Measurements from ENCODE around the gene IPO13. TPM values are rescaled to one million over a fixed set of nuclear protein-coding genes. Genes with fewer than 3 reads are reported as not detected.

Gene IPO13
- total RNA-seq, 1 donor from 2014 or later: 34.6 TPM

DNA sequence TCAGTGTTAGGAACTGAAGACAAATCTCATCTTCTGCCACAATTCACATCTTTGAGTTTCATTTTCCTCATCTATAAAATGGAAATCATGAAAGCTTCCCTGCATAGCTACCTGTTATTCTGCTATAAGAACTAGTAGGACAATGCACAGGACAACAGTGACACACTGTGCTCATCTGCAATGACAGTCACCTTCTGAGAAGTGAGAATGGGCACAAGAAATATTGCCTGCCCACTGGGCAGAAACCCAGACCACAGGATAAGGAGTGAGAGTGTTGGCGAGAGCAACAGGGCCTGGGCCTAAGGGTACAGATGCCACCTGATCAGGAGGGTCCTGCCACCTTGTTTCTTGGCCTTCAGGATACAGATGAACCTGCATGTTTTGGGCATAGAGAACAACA lies 36.4 kb upstream of the IPO13 start:
- Histone ChIP-seq H3K27me3 (no peaks in the 10 kb centered on the region), H3K27ac (no peak overlapping the region), H3K9me3 (no peaks in the 10 kb centered on the region), H3K4me1 (peaks cover 35% of the 10 kb centered on the region), H3K4me3 (no peak overlapping the region), H3K36me3 (no peaks in the 10 kb centered on the region)
- intact Hi-C loops (cut with DNase I): no loop called here
- TF ChIP-seq POLR2AphosphoS5 (IDR thresholded peaks at IDR 0.05; ENCODE audit: insufficient read depth in 1 of 2, low read depth in 1 of 2): no peak
- no peak for TF ChIP-seq CTCF (IDR thresholded peaks at IDR 0.05)
- TF ChIP-seq POLR2A (IDR thresholded peaks at IDR 0.05): no peak
- DNase-seq (ENCODE audit: extremely low spot score in 2 of 2): no peak

DNA sequence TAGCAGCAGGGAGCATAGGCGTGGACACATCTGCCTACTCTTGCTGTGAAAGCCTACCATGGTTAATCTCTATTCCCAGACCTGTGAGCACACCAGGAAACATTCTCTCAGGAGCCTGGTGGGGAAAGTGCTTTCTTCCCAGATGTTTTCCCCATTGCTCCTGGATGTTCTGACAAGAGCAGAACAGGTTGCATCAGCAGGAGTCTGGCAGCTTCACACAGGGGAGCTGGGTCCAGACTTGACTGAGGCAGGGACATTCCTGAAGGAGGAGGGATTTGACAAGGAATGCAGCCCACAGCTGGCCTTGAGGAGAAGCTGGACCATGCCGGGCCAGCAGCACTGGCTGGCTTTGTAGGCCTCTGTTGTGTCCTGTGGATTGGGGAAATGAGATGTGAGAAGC lies 34.1 kb upstream of the IPO13 start:
- no peaks in the 10 kb centered on the region for H3K36me3 ChIP-seq
- no peak overlapping the region for H3K27ac ChIP-seq
- DNase-seq (ENCODE audit: extremely low spot score in 2 of 2): no peak
- H3K9me3 ChIP-seq: no peaks in the 10 kb centered on the region
- TF ChIP-seq POLR2AphosphoS5 (IDR thresholded peaks at IDR 0.05; ENCODE audit: insufficient read depth in 1 of 2, low read depth in 1 of 2) (peak in 1 of 2 donors; percentile 30), POLR2A (IDR thresholded peaks at IDR 0.05) (no peak)
- H3K4me1 ChIP-seq: peaks cover 35% of the 10 kb centered on the region
- H3K4me3 ChIP-seq: no peak overlapping the region
- no peaks in the 10 kb centered on the region for H3K27me3 ChIP-seq
- intact Hi-C loops (cut with DNase I): no loop called here

DNA sequence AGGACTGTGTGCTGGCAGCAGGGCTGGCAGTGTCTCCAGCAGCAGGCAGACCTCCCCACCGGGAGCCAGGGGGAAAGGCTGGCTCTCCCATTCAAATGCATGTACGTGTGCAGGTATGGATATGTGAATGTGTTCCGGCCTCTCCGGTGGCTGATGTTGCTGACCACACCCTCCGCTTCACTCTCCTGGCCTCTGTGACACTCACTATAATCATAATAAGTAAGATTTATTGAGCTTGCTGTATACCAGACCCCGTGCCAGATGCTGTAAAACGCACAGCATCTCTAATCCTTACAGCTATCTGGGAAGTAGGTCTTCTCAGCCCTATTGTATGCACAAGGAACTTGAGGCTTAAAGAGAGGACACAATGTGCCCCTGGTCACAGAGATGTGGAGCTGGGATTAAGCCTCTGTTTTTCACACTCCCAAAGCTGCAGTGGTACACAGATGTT lies 33.7 kb upstream of the IPO13 start:
- Histone ChIP-seq H3K27me3 (no peaks in the 10 kb centered on the region), H3K27ac (no peak overlapping the region), H3K4me3 (no peak overlapping the region), H3K4me1 (peaks cover 35% of the 10 kb centered on the region), H3K36me3 (no peaks in the 10 kb centered on the region), H3K9me3 (no peaks in the 10 kb centered on the region)
- no peak for DNase-seq (ENCODE audit: extremely low spot score in 2 of 2)
- TF ChIP-seq POLR2AphosphoS5 (IDR thresholded peaks at IDR 0.05; ENCODE audit: insufficient read depth in 1 of 2, low read depth in 1 of 2) (peak in 1 of 2 donors; percentile 9), CTCF (IDR thresholded peaks at IDR 0.05) (no peak), POLR2A (IDR thresholded peaks at IDR 0.05) (no peak)
- intact Hi-C loops (cut with DNase I): no loop called here

- Histone ChIP-seq H3K27ac (peak overlapping the region; percentile 34), H3K4me1 (peaks cover 35% of the 10 kb centered on the region), H3K36me3 (no peaks in the 10 kb centered on the region), H3K4me3 (no peak overlapping the region), H3K27me3 (no peaks in the 10 kb centered on the region), H3K9me3 (no peaks in the 10 kb centered on the region)
- no peak for DNase-seq (ENCODE audit: extremely low spot score in 2 of 2)
- intact Hi-C loops (cut with DNase I): no loop called here
- no peak for TF ChIP-seq CTCF (IDR thresholded peaks at IDR 0.05)
- no peak for TF ChIP-seq POLR2A (IDR thresholded peaks at IDR 0.05)
- no peak for TF ChIP-seq POLR2AphosphoS5 (IDR thresholded peaks at IDR 0.05; ENCODE audit: insufficient read depth in 1 of 2, low read depth in 1 of 2)
Observed at GRCh38 chr1:43913666-43914360, 32.9 kb upstream of the IPO13 start.

- intact Hi-C loops (cut with DNase I): no loop called here
- no peaks in the 10 kb centered on the region for H3K27me3 ChIP-seq
- DNase-seq (ENCODE audit: extremely low spot score in 2 of 2): no peak
- H3K9me3 ChIP-seq: no peaks in the 10 kb centered on the region
- H3K4me1 ChIP-seq: peaks cover 35% of the 10 kb centered on the region
- H3K4me3 ChIP-seq: no peak overlapping the region
- TF ChIP-seq POLR2AphosphoS5 (IDR thresholded peaks at IDR 0.05; ENCODE audit: insufficient read depth in 1 of 2, low read depth in 1 of 2): no peak
- TF ChIP-seq CTCF (IDR thresholded peaks at IDR 0.05): no peak
- no peak for TF ChIP-seq POLR2A (IDR thresholded peaks at IDR 0.05)
- H3K27ac ChIP-seq: no peak overlapping the region
- H3K36me3 ChIP-seq: no peaks in the 10 kb centered on the region
Observed at GRCh38 chr1:43914576-43915525, 31.9 kb upstream of the IPO13 start.

Measured in vagina (tissue), 2 donors.